CD14-positive monocyte (primary cell): Measurements from ENCODE around the gene TBC1D22A. TPM values are rescaled to one million over a fixed set of nuclear protein-coding genes. Genes with fewer than 3 reads are reported as not detected.
"Not testable (repeated sequence)": the region's sequence is repeated elsewhere in the genome, so short reads cannot be mapped to it uniquely, and the experiment has no call there.

Experiments
- DNase-seq, 3 donors: peaks; one replicate each; pipeline ENCODE4 v3.0.0-alpha.2; 2011 to 2022
- H2AFZ ChIP-seq: 2 replicates; pipeline ENCODE4 v1.6.0; 2012; ENCODE audit warnings: mild to moderate bottlenecking, low read depth, low read length, inconsistent platforms; ENCODE audit not compliant: insufficient read depth, poor library complexity, severe bottlenecking
- H3K27ac ChIP-seq, 2 donors: 1 replicate in 1 of 2; 2 replicates in 1 of 2; pipeline ENCODE4 v1.5.1; 2012 to 2013; ENCODE audit warnings: low read length in 2 of 2, control low read depth in 1 of 2, inconsistent platforms in 1 of 2, low read depth in 1 of 2, mild to moderate bottlenecking in 1 of 2
- H3K27me3 ChIP-seq, 2 donors: one replicate each; pipeline versions ENCODE4 v1.6.0 to v1.6.1; 2011 to 2013; ENCODE audit warnings: low read length in 2 of 2; ENCODE audit not compliant: control insufficient read depth in 2 of 2, insufficient read depth in 2 of 2
- H3K36me3 ChIP-seq, 2 donors: replicated peaks in 1 of 2; 1 replicate in 1 of 2; 2 replicates in 1 of 2; pipeline versions ENCODE4 v1.5.1 to v1.6.1; 2012 to 2013; ENCODE audit warnings: low read length in 2 of 2, control low read depth in 1 of 2, inconsistent platforms in 1 of 2, mild to moderate bottlenecking in 1 of 2; ENCODE audit not compliant: insufficient read depth in 2 of 2, control insufficient read depth in 1 of 2
- H3K4me1 ChIP-seq, 2 donors: 1 replicate in 1 of 2; 2 replicates in 1 of 2; pipeline versions ENCODE4 v1.5.1 to v1.6.1; 2012 to 2013; ENCODE audit warnings: low read length in 2 of 2, control low read depth in 1 of 2, inconsistent platforms in 1 of 2, mild to moderate bottlenecking in 1 of 2, moderate library complexity in 1 of 2; ENCODE audit not compliant: insufficient read depth in 2 of 2, control insufficient read depth in 1 of 2
- H3K4me2 ChIP-seq: replicated peaks from 2 replicates; pipeline ENCODE3; 2012; ENCODE audit warnings: low read length, moderate library complexity, mild to moderate bottlenecking; ENCODE audit not compliant: poor library complexity, severe bottlenecking; ENCODE audit errors: extremely low read depth
- H3K4me3 ChIP-seq, 3 experiments: fragments of 200-600 bp in 1 of 3; sonication (generic) in 1 of 3; replicated peaks in 1 of 3; 1 replicate in 2 of 3; 2 replicates in 1 of 3; pipeline ENCODE4 v1.5.1; 2011 to 2013; ENCODE audit warnings: low read length in 3 of 3, mild to moderate bottlenecking in 3 of 3, control low read depth in 2 of 3, low read depth in 2 of 3, inconsistent platforms in 1 of 3, moderate library complexity in 1 of 3
- H3K79me2 ChIP-seq: 2 replicates; pipeline ENCODE4 v1.6.0; 2012; ENCODE audit warnings: mild to moderate bottlenecking, control low read depth, inconsistent platforms, low read length, moderate library complexity; ENCODE audit not compliant: insufficient read depth
- H3K9ac ChIP-seq: 2 replicates; pipeline ENCODE4 v1.6.0; 2017; ENCODE audit warnings: low read length, mild to moderate bottlenecking; ENCODE audit not compliant: insufficient read depth, poor library complexity, severe bottlenecking
- H3K9me3 ChIP-seq, 2 donors: replicated peaks in 1 of 2; 1 replicate in 1 of 2; 2 replicates in 1 of 2; pipeline versions ENCODE4 v1.5.1 to v1.6.1; 2012 to 2013; ENCODE audit warnings: low read length in 2 of 2, control low read depth in 1 of 2; ENCODE audit not compliant: control insufficient read depth in 1 of 2, insufficient read depth in 1 of 2
- H4K20me1 ChIP-seq: 2 replicates; pipeline ENCODE4 v1.6.0; 2012; ENCODE audit warnings: mild to moderate bottlenecking, low read length, control low read depth, moderate library complexity; ENCODE audit not compliant: insufficient read depth
- H3K27ac Mint-ChIP-seq, 7 donors: one replicate each; pipeline ENCODE4 v1.8.0; 2020; ENCODE audit warnings: mild to moderate bottlenecking in 7 of 7, mixed read lengths in 7 of 7, moderate library complexity in 6 of 7, inconsistent platforms in 2 of 7
- H3K27me3 Mint-ChIP-seq, 3 donors: one replicate each; pipeline ENCODE4 v1.8.0; 2021 to 2022; ENCODE audit warnings: low read depth in 3 of 3, mild to moderate bottlenecking in 3 of 3, mixed read lengths in 3 of 3, moderate library complexity in 3 of 3, inconsistent platforms in 1 of 3
- H3K36me3 Mint-ChIP-seq, 2 donors: one replicate each; pipeline ENCODE4 v1.8.0; 2020; ENCODE audit warnings: mixed read lengths in 2 of 2, inconsistent platforms in 1 of 2, mild to moderate bottlenecking in 1 of 2
- H3K4me1 Mint-ChIP-seq: one replicate; pipeline ENCODE4 v1.8.0; 2020; ENCODE audit warnings: mild to moderate bottlenecking, mixed read lengths
- H3K4me3 Mint-ChIP-seq, 2 donors: one replicate each; pipeline ENCODE4 v1.8.0; 2020; ENCODE audit warnings: mild to moderate bottlenecking in 2 of 2, mixed read lengths in 2 of 2, moderate library complexity in 1 of 2
- H3K9me3 Mint-ChIP-seq, 7 donors: one replicate each; pipeline ENCODE4 v1.8.0; 2020 to 2022; ENCODE audit warnings: mixed read lengths in 7 of 7, mild to moderate bottlenecking in 6 of 7, moderate library complexity in 6 of 7, inconsistent platforms in 2 of 7
- CTCF ChIP-seq: fragments of 200-600 bp; IDR thresholded peaks from one replicate; pipeline ENCODE4 v1.8.0; 2022; ENCODE audit warnings: antibody characterized with exemption, mild to moderate bottlenecking
- whole genome bisulfite sequencing: methylation state at CpG from one replicate; pipeline ENCODE4 v1.1.5; 2013; ENCODE audit warnings: missing lambda C conversion rate; ENCODE audit not compliant: insufficient coverage; 5-methylcytosine and 5-hydroxymethylcytosine counted together
- intact Hi-C, 2 donors: fragments of 100-400 bp; cut with micrococcal nuclease; formaldehyde crosslinking; loops; one replicate each; pipeline versions ENCODE4 v1.15.0 to v1.15.1; 2023
- polyA plus RNA-seq, 3 donors: library from polyadenylated mRNA; depleted of rRNA in 1 of 3; unstranded in 2 of 3; stranded (reverse) in 1 of 3; fragments of 300-500 nt in 2 of 3; fragments of >200 nt in 1 of 3; fragmentation: Illumina TruSeq in 2 of 3; gene quantifications; 1 replicate in 2 of 3; 2 replicates in 1 of 3; pipeline ENCODE4 v1.2.3, GENCODE V29; 2012 to 2021

TBC1D22A gene
- polyA plus RNA-seq, 3 donors, result 25.9 to 36.2 (median 29.5) TPM

DNA sequence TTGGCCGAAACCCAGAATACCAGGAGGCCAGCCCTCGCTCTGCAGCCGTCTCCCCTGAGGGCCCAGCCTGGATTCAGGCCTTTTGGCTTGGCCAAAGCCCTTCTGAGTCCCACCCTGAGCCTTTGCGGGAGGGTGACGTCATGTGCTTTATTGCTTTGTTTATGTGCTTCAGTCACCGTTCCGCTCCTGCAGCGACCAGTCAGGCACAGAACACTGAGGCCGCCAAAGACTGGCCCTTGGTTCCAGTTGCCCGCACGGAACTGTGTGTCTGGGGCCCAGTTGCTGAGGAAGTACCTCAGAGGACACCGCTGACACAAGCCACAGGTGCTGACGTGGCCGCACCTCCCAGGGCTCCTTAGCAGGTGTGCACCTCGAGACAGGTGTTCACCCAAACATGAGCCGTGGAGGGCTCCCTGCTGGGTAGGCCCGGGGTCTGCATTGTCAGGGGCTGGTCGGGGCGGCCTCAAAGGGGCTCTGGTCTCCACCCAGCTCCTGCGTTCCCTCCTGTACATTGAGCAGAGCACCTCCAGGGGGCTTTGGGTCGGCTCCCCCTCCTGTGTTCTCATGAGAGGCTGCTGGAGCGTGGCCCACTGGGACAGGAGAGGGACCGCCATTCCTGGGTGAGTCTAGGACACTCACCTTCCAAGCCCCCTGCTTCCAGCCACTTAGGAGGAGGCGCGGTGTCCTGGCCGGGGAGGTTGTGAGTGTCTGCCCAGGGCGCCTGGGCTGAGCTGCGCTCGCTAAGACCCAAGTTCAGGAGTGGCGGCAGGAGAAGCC is 376.8 kb downstream of the TBC1D22A start:
- Histone ChIP-seq H3K9ac (no peak overlapping the region), H4K20me1 (peaks cover 4% of the 10 kb centered on the region), H3K9me3 (no peaks in the 10 kb centered on the region), H3K36me3 (peaks cover 0 to 6% of the 10 kb centered on the region in 2 donors), H3K4me2 (no peak overlapping the region), H3K27ac (no peak overlapping the region), H3K4me1 (no peaks in the 10 kb centered on the region), H3K4me3 (no peak overlapping the region), H3K27me3 (no peaks in the 10 kb centered on the region), H2AFZ (no peak overlapping the region), H3K79me2 (no peaks in the 10 kb centered on the region)
- Mint-ChIP-seq H3K27ac (no peak overlapping the region), H3K36me3 (peaks cover 11 to 12% of the 10 kb centered on the region in 2 donors), H3K27me3 (peaks cover 0 to 2% (median 2%) of the 10 kb centered on the region in 3 donors), H3K9me3 (no peaks in the 10 kb centered on the region), H3K4me3 (no peak overlapping the region), H3K4me1 (no peaks in the 10 kb centered on the region)
- no peak for TF ChIP-seq CTCF
- DNase-seq, result no peak
- intact Hi-C loops, result no loop called here
- 98% methylated on average over 25 of the region's 30 CpGs for WGBS

DNA sequence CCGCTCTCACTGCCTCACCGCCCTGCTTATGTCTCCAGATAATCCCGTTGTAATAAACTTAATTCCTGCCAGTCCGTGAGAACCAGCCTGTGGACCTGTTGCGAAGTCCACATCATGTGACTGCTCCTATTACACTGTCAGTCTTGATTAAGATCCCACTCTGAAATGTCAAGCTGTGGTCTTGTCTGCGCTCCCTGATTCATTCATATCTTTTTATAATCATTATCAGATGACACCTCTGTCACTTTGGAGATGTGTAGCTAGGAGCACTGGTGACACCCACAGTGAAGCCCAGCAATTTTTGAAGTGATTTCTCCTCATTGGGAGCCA is 377.3 kb downstream of the TBC1D22A start:
- Mint-ChIP-seq H3K27ac (no peak overlapping the region), H3K9me3 (no peaks in the 10 kb centered on the region), H3K27me3 (peaks cover 0 to 2% (median 2%) of the 10 kb centered on the region in 3 donors), H3K4me1 (no peaks in the 10 kb centered on the region), H3K36me3 (peaks cover 10 to 12% of the 10 kb centered on the region in 2 donors), H3K4me3 (no peak overlapping the region)
- no peak for DNase-seq
- no peak overlapping the region for H3K4me3 ChIP-seq
- H2AFZ ChIP-seq, result no peak overlapping the region
- peaks cover 0 to 6% of the 10 kb centered on the region in 2 donors for H3K36me3 ChIP-seq
- intact Hi-C loops, result no loop called here
- H4K20me1 ChIP-seq, result peaks cover 4% of the 10 kb centered on the region
- no peaks in the 10 kb centered on the region for H3K27me3 ChIP-seq
- H3K9me3 ChIP-seq, result no peaks in the 10 kb centered on the region
- no peak overlapping the region for H3K9ac ChIP-seq
- no peak overlapping the region for H3K4me2 ChIP-seq
- H3K27ac ChIP-seq, result no peak overlapping the region
- no peaks in the 10 kb centered on the region for H3K4me1 ChIP-seq
- no peak for TF ChIP-seq CTCF
- 89% methylated on average over 5 of the region's 6 CpGs for WGBS
- no peaks in the 10 kb centered on the region for H3K79me2 ChIP-seq

GRCh38 chr22:47140975-47141374 is 378.5 kb downstream of the TBC1D22A start:
- H3K79me2 ChIP-seq, H3K4me1 ChIP-seq, H3K9me3 ChIP-seq, H3K9ac ChIP-seq, H3K4me3 Mint-ChIP-seq, H3K4me2 ChIP-seq, H3K27ac ChIP-seq, intact Hi-C loops, H3K9me3 Mint-ChIP-seq, H3K4me1 Mint-ChIP-seq, H2AFZ ChIP-seq, H3K27me3 Mint-ChIP-seq, H3K36me3 ChIP-seq, H3K4me3 ChIP-seq, DNase-seq, H3K27me3 ChIP-seq: not testable (repeated sequence)
- WGBS, result 98% methylated on average over 6 of the region's 8 CpGs
- H4K20me1 ChIP-seq, result peaks cover 12% of the 10 kb centered on the region
- peaks cover 10 to 12% of the 10 kb centered on the region in 2 donors for H3K36me3 Mint-ChIP-seq
- H3K27ac Mint-ChIP-seq, result peak overlapping the region in 1 of 7 donors; percentile 12
